Esophagus muscularis mucosa (tissue), 4 donors: ENCODE measurements around the gene BEX4. TPM values are rescaled to one million over a fixed set of nuclear protein-coding genes. Genes with fewer than 3 reads are reported as not detected.
A peak's percentile ranks its signal among the peaks of the same experiment; 100 is the strongest.
"Not testable (repeated sequence)": the region's sequence is repeated elsewhere in the genome, so short reads cannot be mapped to it uniquely, and the experiment has no call there.

ENCODE experiments used
- DNase-seq: peaks from one replicate; pipeline ENCODE4 v3.0.0-alpha.2; 2017; ENCODE audit errors: extremely low spot score
- H3K27ac ChIP-seq, 4 donors: fragments of 200-600 bp; sonication (generic); replicated peaks in 1 of 4; 1 replicate in 3 of 4; 2 replicates in 1 of 4; pipeline ENCODE4 v1.5.1; 2016 to 2019; ENCODE audit warnings: mild to moderate bottlenecking in 1 of 4
- H3K27me3 ChIP-seq, 4 donors: fragments of 200-600 bp; sonication (generic); one replicate each; pipeline versions ENCODE4 v1.5.1 to v1.6.0; 2016 to 2019
- H3K36me3 ChIP-seq, 4 donors: fragments of 200-600 bp; sonication (generic); one replicate each; pipeline ENCODE4 v1.5.1; 2016 to 2019
- H3K4me1 ChIP-seq, 4 donors: fragments of 200-600 bp; sonication (generic); one replicate each; pipeline ENCODE4 v1.5.1; 2016 to 2019
- H3K4me3 ChIP-seq, 4 donors: fragments of 200-600 bp; sonication (generic); 1 replicate in 2 of 4; 2 replicates in 2 of 4; pipeline ENCODE4 v1.5.1; 2016 to 2019; ENCODE audit warnings: mild to moderate bottlenecking in 4 of 4, moderate library complexity in 1 of 4
- H3K9me3 ChIP-seq, 4 donors: fragments of 200-600 bp; sonication (generic); 1 replicate in 3 of 4; 2 replicates in 1 of 4; pipeline ENCODE4 v1.5.1; 2016 to 2019
- CTCF ChIP-seq, 3 experiments: fragments of 200-600 bp in 2 of 3; fragments of 450-650 bp in 1 of 3; sonication (generic) in 2 of 3; IDR thresholded peaks; one replicate each; pipeline ENCODE4 v1.5.1; 2017 to 2019; ENCODE audit warnings: antibody characterized with exemption in 3 of 3, mild to moderate bottlenecking in 2 of 3, moderate library complexity in 1 of 3
- EP300 ChIP-seq: sonication (generic); formaldehyde crosslinking; IDR thresholded peaks from one replicate; pipeline ENCODE4 v1.6.1; 2017; ENCODE audit warnings: antibody characterized with exemption
- POLR2A ChIP-seq: fragments of 450-650 bp; IDR thresholded peaks from one replicate; pipeline ENCODE4 v1.6.1; 2017; ENCODE audit warnings: antibody characterized with exemption, moderate library complexity, mild to moderate bottlenecking, low read depth
- POLR2AphosphoS5 ChIP-seq, 2 donors: sonication (generic); formaldehyde crosslinking; IDR thresholded peaks; one replicate each; pipeline ENCODE4 v1.6.1; 2017; ENCODE audit warnings: antibody characterized with exemption in 2 of 2
- WGBS: methylation state at CpG from one replicate; pipeline ENCODE4 v1.1.5; 2018; 5-methylcytosine and 5-hydroxymethylcytosine counted together
- intact Hi-C: fragments of 100-400 bp; cut with DNase I; formaldehyde crosslinking; loops from one replicate; pipeline ENCODE4 v1.15.1; 2023
- total RNA-seq, 4 donors: library from RNA; depleted of rRNA; stranded (reverse); fragments of >200 nt; gene quantifications; one replicate each; pipeline versions ENCODE4 v1.1.0 to v1.2.1, GENCODE V29; 2016

BEX4 gene
- total RNA-seq = 10 to 100 TPM; 31.1 to 66.8 (median 49.0) TPM

GRCh38 chrX:103214870-103215424, at the start of gene BEX4:
TSS of gene BEX4 (plus strand) at chrX:103215108. CDS start at chrX:103216154, 1,046 bp downstream.
- TF ChIP-seq POLR2AphosphoS5 (IDR thresholded peaks at IDR 0.05) (peak; percentile 93 to 98), EP300 (no peak), POLR2A (peak; percentile 70), CTCF (IDR thresholded peaks at IDR 0.05) (no peak)
- Histone ChIP-seq H3K4me1 (peaks cover 0 to 8% (median 3%) of the 10 kb centered on the region in 4 donors), H3K9me3 (no peaks in the 10 kb centered on the region), H3K4me3 (peak within 1 kb of the TSS; percentile 75 to 83 (median 78)), H3K36me3 (no peaks in the 10 kb centered on the region), H3K27me3 (no peaks in the 10 kb centered on the region), H3K27ac (peak within 1 kb of the TSS; percentile 86 to 92 (median 87))
- 27% methylated on average over 15 of the region's 45 CpGs for WGBS
- intact Hi-C loops = loop anchor here (5.0 kb wide), 1 partner anchor 37 kb away; no protein-coding TSS in a partner anchor
- DNase-seq = peak; percentile 94

- no peak for DNase-seq
- Histone ChIP-seq H3K9me3 (no peaks in the 10 kb centered on the region), H3K4me3 (no peak overlapping the region), H3K27ac (no peak overlapping the region), H3K4me1 (no peaks in the 10 kb centered on the region), H3K36me3 (no peaks in the 10 kb centered on the region), H3K27me3 (no peaks in the 10 kb centered on the region)
- intact Hi-C loops = no loop called here
- 75% methylated on average over 3 of the region's 3 CpGs for WGBS
- TF ChIP-seq POLR2AphosphoS5 (IDR thresholded peaks at IDR 0.05) = no peak
- TF ChIP-seq POLR2A = no peak
- no peak for TF ChIP-seq CTCF (IDR thresholded peaks at IDR 0.05)
- no peak for TF ChIP-seq EP300
These were observed 44.7 kb upstream of the BEX4 start for GRCh38 chrX:103170216-103170615.

GRCh38 chrX:103171353-103171752, 43.6 kb upstream of the BEX4 start:
- intact Hi-C loops = no loop called here
- no peaks in the 10 kb centered on the region for H3K27me3 ChIP-seq
- no peak for DNase-seq
- H3K27ac ChIP-seq = no peak overlapping the region
- TF ChIP-seq EP300 (no peak), POLR2A (no peak), CTCF (IDR thresholded peaks at IDR 0.05) (no peak), POLR2AphosphoS5 (IDR thresholded peaks at IDR 0.05) (no peak)
- WGBS = 65% methylated on average over 2 of the region's 2 CpGs
- peaks cover 0 to 3% (median 2%) of the 10 kb centered on the region in 4 donors for H3K4me1 ChIP-seq
- H3K9me3 ChIP-seq = no peaks in the 10 kb centered on the region
- no peaks in the 10 kb centered on the region for H3K36me3 ChIP-seq
- H3K4me3 ChIP-seq = no peak overlapping the region

- H3K4me3 ChIP-seq, H3K36me3 ChIP-seq, intact Hi-C loops, H3K27ac ChIP-seq, DNase-seq, H3K4me1 ChIP-seq, H3K9me3 ChIP-seq: not testable (repeated sequence)
- peaks cover 0 to 11% (median 0%) of the 10 kb centered on the region in 4 donors for H3K27me3 ChIP-seq
- WGBS = 97% methylated on average over 2 of the region's 2 CpGs
These were observed 39.7 kb upstream of the BEX4 start for GRCh38 chrX:103175256-103175655.

- intact Hi-C loops = loop anchor here (2.0 kb wide), 1 partner anchor 227 kb away; no protein-coding TSS in a partner anchor
- peaks cover 0 to 3% (median 2%) of the 10 kb centered on the region in 4 donors for H3K4me1 ChIP-seq
- peak overlapping the region in 1 of 4 donors; percentile 24 for H3K4me3 ChIP-seq
- TF ChIP-seq EP300 (no peak), CTCF (IDR thresholded peaks at IDR 0.05) (peak; percentile 61 to 69 (median 64)), POLR2A (no peak), POLR2AphosphoS5 (IDR thresholded peaks at IDR 0.05) (no peak)
- H3K27ac ChIP-seq = no peak overlapping the region
- H3K9me3 ChIP-seq = no peaks in the 10 kb centered on the region
- H3K36me3 ChIP-seq = no peaks in the 10 kb centered on the region
- DNase-seq = no peak
- H3K27me3 ChIP-seq = peaks cover 0 to 13% (median 0%) of the 10 kb centered on the region in 4 donors
- 39% methylated on average over 11 of the region's 11 CpGs for WGBS
These were observed 38.8 kb upstream of the BEX4 start for GRCh38 chrX:103175944-103176753.
